Neutrophil (primary cell): Measurements from ENCODE around the gene RRP36.

Experiments used
- H3K27ac ChIP-seq: fragments of 200-600 bp; sonication (generic); 2 replicates; pipeline ENCODE4 v1.5.1; 2016; ENCODE audit warnings: mild to moderate bottlenecking, moderate library complexity
- H3K27me3 ChIP-seq: fragments of 200-600 bp; sonication (generic); 2 replicates; pipeline ENCODE4 v1.6.0; 2016; ENCODE audit warnings: mild to moderate bottlenecking
- H3K36me3 ChIP-seq: fragments of 200-600 bp; sonication (generic); 2 replicates; pipeline ENCODE4 v1.5.1; 2017
- H3K4me1 ChIP-seq, 2 experiments: fragments of 200-600 bp in 1 of 2; sonication (generic) in 1 of 2; 1 replicate in 1 of 2; 2 replicates in 1 of 2; pipeline versions ENCODE4 v1.5.1 to v1.6.1; 2013 to 2016; ENCODE audit warnings: low read depth in 1 of 2, low read length in 1 of 2, mild to moderate bottlenecking in 1 of 2, moderate library complexity in 1 of 2; ENCODE audit not compliant: control insufficient read depth in 1 of 2, insufficient read depth in 1 of 2
- H3K4me3 ChIP-seq, 2 experiments: fragments of 200-600 bp in 1 of 2; sonication (generic) in 1 of 2; 1 replicate in 1 of 2; 2 replicates in 1 of 2; pipeline ENCODE4 v1.5.1; 2013 to 2016; ENCODE audit warnings: low read depth in 1 of 2, low read length in 1 of 2, mild to moderate bottlenecking in 1 of 2, moderate library complexity in 1 of 2
- H3K9me3 ChIP-seq: fragments of 200-600 bp; sonication (generic); 2 replicates; pipeline ENCODE4 v1.5.1; 2016
- CTCF ChIP-seq: fragments of 200-600 bp; sonication (generic); IDR thresholded peaks from 2 replicates; pipeline ENCODE4 v1.5.1; 2016; ENCODE audit warnings: antibody characterized with exemption

Gene RRP36

GRCh38 chr6:43012364-43012763 is 9.1 kb upstream of the RRP36 start:
- Histone ChIP-seq H3K27me3 (no peaks in the 10 kb centered on the region), H3K9me3 (no peaks in the 10 kb centered on the region), H3K4me3 (no peak overlapping the region), H3K27ac (peak overlapping the region; percentile 82), H3K4me1 (peaks cover 31 to 33% of the 10 kb centered on the region in 2 experiments), H3K36me3 (peaks cover 54% of the 10 kb centered on the region)
- no peak for TF ChIP-seq CTCF

GRCh38 chr6:43013097-43013842 is 8.2 kb upstream of the RRP36 start:
- TF ChIP-seq CTCF: no peak
- Histone ChIP-seq H3K27ac (peak overlapping the region; percentile 82), H3K4me3 (peak overlapping the region; percentile 79 to 86), H3K9me3 (no peaks in the 10 kb centered on the region), H3K27me3 (no peaks in the 10 kb centered on the region), H3K4me1 (peaks cover 31 to 33% of the 10 kb centered on the region in 2 experiments), H3K36me3 (peaks cover 54% of the 10 kb centered on the region)

- H3K9me3 ChIP-seq: no peaks in the 10 kb centered on the region
- peak within 1 kb of the TSS; percentile 82 for H3K27ac ChIP-seq
- peaks cover 31 to 33% of the 10 kb centered on the region in 2 experiments for H3K4me1 ChIP-seq
- no peaks in the 10 kb centered on the region for H3K27me3 ChIP-seq
- TF ChIP-seq CTCF: no peak
- H3K4me3 ChIP-seq: peak within 1 kb of the TSS; percentile 79 to 86
- peaks cover 54% of the 10 kb centered on the region for H3K36me3 ChIP-seq
Measured at GRCh38 chr6:43013843-43014433, 7.5 kb upstream of the RRP36 start, which contains the start of the genes KLHDC3 and MEA1. Gene KLHDC3 (plus strand): TSS chr6:43014249. CDS start chr6:43017193, 2,944 bp downstream. Gene MEA1 (minus strand): TSS chr6:43013946. CDS start chr6:43013813, 133 bp downstream.

- no peak for TF ChIP-seq CTCF
- Histone ChIP-seq H3K27me3 (no peaks in the 10 kb centered on the region), H3K36me3 (peaks cover 54% of the 10 kb centered on the region)
Measured at GRCh38 chr6:43014434-43014909, 7.0 kb upstream of the RRP36 start.

GRCh38 chr6:43016176-43016942 is 5.1 kb upstream of the RRP36 start:
- no peak for TF ChIP-seq CTCF
- no peaks in the 10 kb centered on the region for H3K27me3 ChIP-seq
- H3K4me3 ChIP-seq: no peak overlapping the region
- peaks cover 39 to 42% of the 10 kb centered on the region in 2 experiments for H3K4me1 ChIP-seq
- H3K36me3 ChIP-seq: peaks cover 41% of the 10 kb centered on the region
- H3K27ac ChIP-seq: peak overlapping the region; percentile 29
- H3K9me3 ChIP-seq: no peaks in the 10 kb centered on the region

More at GRCh38 chr6:43014434-43014909, 7.0 kb upstream of the RRP36 start:
- Histone ChIP-seq H3K9me3 (no peaks in the 10 kb centered on the region), H3K4me1 (peaks cover 31 to 33% of the 10 kb centered on the region in 2 experiments), H3K4me3 (peak overlapping the region; percentile 79 to 86), H3K27ac (peak overlapping the region; percentile 82)
